GM06990 (cell line): ENCODE results near the gene MATN4.

Experiments used
- DNase-seq: peaks from one replicate; pipeline ENCODE4 v3.0.0-alpha.2; 2011; ENCODE audit not compliant: insufficient read length; ENCODE audit errors: extremely low read depth
- H3K27me3 ChIP-seq: replicated peaks from 2 replicates; pipeline ENCODE4 v1.6.0; 2011; ENCODE audit warnings: low read length; ENCODE audit not compliant: control insufficient read depth, insufficient read depth
- H3K36me3 ChIP-seq: 2 replicates; pipeline ENCODE4 v1.5.1; 2011; ENCODE audit warnings: low read length; ENCODE audit not compliant: control insufficient read depth, insufficient read depth
- H3K4me3 ChIP-seq: replicated peaks from 2 replicates; pipeline ENCODE4 v1.5.1; 2011; ENCODE audit warnings: low read depth, mild to moderate bottlenecking, control low read depth, low read length
- TF ChIP-seq, protein P1 (sequence below): IDR thresholded peaks from 2 replicates; pipeline ENCODE4 v1.5.1; 2011; ENCODE audit warnings: low read length, control low read depth, mild to moderate bottlenecking, inconsistent platforms; ENCODE audit not compliant: insufficient read depth, poor library complexity, severe bottlenecking

Gene MATN4

DNA sequence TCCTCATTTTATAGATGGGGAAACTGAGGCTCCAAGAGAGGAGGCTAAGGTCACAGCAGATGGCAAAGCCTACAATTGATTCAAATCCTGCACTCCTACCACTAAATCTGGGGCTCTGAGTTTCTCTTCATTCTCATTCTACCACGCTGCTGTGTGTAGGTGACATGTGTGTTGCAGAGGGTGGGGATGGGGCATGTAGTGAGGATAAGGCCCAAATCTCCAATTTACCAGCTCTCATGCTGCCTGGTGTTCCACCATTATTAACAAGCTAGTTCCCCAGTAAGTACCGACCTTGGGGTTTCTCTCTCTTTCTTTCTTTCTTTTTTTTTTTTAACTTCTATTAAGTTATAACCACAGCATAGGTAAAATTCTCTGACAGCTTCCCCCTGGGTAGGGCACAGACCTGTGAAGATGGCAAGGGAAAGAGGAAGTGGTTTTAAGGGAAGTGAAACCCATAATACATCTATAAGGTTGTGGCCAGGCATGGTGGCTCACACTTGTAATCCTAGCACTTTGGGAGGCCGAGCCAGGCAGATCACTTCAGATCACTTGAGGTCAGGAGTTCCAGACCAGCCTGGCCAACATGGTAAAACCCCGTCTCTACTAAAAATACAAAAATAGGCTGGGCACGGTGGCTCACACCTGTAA, 13.0 kb upstream of the MATN4 start:
- no peaks in the 10 kb centered on the region; the same call in 1 of the 2 replicates for H3K27me3 ChIP-seq
- no peaks in the 10 kb centered on the region; the same call in 1 of the 2 replicates for H3K36me3 ChIP-seq
- no peak overlapping the region for H3K4me3 ChIP-seq
- peak; percentile 67 for DNase-seq
- TF ChIP-seq, protein P1, sequence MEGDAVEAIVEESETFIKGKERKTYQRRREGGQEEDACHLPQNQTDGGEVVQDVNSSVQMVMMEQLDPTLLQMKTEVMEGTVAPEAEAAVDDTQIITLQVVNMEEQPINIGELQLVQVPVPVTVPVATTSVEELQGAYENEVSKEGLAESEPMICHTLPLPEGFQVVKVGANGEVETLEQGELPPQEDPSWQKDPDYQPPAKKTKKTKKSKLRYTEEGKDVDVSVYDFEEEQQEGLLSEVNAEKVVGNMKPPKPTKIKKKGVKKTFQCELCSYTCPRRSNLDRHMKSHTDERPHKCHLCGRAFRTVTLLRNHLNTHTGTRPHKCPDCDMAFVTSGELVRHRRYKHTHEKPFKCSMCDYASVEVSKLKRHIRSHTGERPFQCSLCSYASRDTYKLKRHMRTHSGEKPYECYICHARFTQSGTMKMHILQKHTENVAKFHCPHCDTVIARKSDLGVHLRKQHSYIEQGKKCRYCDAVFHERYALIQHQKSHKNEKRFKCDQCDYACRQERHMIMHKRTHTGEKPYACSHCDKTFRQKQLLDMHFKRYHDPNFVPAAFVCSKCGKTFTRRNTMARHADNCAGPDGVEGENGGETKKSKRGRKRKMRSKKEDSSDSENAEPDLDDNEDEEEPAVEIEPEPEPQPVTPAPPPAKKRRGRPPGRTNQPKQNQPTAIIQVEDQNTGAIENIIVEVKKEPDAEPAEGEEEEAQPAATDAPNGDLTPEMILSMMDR: no peak

DNA sequence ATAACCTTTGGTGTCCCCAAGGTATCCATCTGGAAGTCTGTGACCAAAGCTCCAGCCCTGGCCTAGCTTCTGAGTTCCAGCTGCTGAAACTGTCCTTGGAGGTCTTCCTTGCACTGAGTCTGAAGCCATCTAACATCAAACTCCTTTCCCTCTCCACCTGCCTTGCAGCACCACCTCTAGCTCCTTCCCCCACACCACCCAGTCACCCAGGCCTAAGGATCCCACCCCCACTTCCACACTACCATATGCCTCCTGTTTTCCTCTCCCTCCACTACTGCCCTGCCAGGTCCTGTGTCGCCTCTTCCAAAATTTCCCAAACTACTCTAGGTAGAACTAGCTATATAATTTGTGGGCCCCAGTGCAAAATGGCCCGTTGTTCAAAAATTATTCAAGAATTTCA, 10.8 kb upstream of the MATN4 start:
- no peak for DNase-seq
- Histone ChIP-seq H3K36me3 (no peaks in the 10 kb centered on the region), H3K4me3 (no peak overlapping the region), H3K27me3 (no peaks in the 10 kb centered on the region; the same call in 1 of the 2 replicates)
- TF ChIP-seq, protein P1: no peak

DNA sequence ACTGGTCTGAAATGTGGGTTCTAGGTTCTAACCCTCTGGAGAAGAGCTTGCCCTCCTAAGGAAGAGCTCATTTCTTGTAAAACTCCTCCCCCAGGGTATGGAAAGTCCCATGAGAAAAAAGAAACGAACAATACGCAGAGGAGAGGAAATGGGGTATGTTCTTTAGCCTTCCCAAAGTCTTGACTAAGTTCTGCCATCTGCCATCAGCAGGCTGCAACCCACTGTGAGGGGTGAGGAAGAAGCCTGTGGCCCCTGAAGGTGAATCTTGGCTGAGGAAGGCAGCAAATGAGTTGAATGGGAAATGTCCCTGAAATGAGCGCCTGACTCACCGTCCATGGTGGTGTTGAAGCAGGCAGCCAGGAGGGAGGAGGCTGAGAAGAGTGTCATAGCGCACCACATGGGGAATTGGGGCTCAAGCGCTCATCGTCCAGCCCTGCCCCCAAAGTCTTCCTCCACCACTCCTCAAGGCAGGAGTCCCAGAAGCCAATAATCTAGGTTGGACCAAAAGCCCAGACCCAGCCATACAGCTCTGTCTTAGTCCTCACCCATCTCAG, 10.4 kb upstream of the MATN4 start:
- no peak for DNase-seq
- TF ChIP-seq, protein P1: no peak
- no peak overlapping the region for H3K4me3 ChIP-seq
- H3K36me3 ChIP-seq: no peaks in the 10 kb centered on the region
- no peaks in the 10 kb centered on the region; the same call in 1 of the 2 replicates for H3K27me3 ChIP-seq

DNA sequence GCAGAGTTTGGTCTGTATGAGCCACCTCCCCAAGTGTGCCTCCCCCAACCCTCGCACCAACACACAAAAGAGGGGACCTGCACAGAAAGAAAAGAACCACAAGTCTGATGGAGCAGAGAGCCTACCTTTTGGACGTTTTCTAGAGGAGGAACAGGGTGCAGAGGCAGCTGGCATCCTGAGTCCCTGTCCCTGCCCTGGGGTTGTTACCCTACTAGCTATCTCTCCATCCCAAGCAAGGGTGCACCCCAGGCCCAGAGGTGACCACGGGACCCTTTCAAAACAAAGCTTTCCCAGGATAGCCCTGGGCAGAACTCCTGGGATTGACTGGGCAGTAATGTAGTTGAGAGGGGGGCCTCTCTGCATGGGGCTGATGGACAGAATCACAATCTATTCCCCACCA, 9.7 kb upstream of the MATN4 start:
- DNase-seq: no peak
- Histone ChIP-seq H3K27me3 (no peaks in the 10 kb centered on the region; the same call in 1 of the 2 replicates), H3K4me3 (no peak overlapping the region), H3K36me3 (no peaks in the 10 kb centered on the region)
- TF ChIP-seq, protein P1: no peak

DNA sequence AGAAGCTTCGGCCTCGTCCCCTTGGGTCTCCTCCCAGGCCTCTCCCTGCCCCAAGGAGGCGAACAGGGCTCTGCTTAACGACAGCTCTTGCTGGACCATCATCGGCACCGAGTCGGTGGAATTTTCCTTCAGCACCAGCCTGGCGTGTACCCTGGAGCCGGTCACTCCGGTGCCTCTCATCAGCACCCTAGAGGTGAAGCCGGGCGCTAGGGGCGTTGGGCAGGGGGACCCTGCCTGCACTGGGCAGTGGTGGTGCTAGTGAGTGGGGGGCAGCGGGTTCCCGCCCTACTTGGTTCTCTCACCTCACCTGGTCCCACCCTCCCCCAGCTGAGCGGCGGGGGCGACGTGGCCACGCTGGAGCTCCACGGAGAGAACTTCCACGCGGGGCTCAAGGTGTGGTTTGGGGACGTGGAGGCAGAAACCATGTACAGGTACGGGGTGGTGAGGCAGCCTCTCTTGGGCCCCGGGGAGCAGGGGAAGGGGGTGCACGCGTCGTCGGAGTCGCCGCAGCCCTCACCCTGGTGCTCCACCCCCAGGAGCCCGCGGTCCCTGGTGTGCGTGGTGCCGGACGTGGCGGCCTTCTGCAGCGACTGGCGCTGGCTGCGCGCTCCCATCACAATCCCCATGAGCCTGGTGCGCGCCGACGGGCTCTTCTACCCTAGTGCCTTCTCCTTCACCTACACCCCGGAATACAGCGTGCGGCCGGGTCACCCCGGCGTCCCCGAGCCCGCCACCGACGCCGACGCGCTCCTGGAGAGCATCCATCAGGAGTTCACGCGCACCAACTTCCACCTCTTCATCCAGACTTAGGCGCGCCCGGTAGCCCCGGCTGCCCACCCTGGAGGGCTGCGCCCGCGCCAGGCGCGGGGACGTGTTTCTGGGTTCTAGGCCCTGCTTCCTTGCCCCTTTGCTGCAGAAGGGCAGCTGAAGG, 8.3 kb upstream of the MATN4 start:
- Histone ChIP-seq H3K27me3 (no peaks in the 10 kb centered on the region; the same call in 1 of the 2 replicates), H3K4me3 (no peak overlapping the region), H3K36me3 (no peaks in the 10 kb centered on the region)
- TF ChIP-seq, protein P1: no peak
- DNase-seq: no peak
